DMS 273 (cell line): ENCODE measurements around the gene STAT5B.

Experiments
- DNase-seq: peaks from one replicate; lab custom pipeline; 2025; ENCODE audit not compliant: unreplicated experiment; lab: John Stamatoyannopoulos, UW

Gene STAT5B

GRCh38 chr17:42153919-42154742 is 122.1 kb downstream of the STAT5B start:
- DNase-seq: peak; percentile 46
